Neural crest cell (in vitro differentiated cells): ENCODE measurements around the gene RETREG2. TPM values are rescaled to one million over a fixed set of nuclear protein-coding genes. Genes with fewer than 3 reads are reported as not detected.

Experiments
- DNase-seq: peaks from one replicate; pipeline ENCODE4 v3.0.0; 2021; ENCODE audit warnings: low read depth, mixed read lengths, low spot score
- H3K27ac Mint-ChIP-seq: one replicate; pipeline ENCODE4 v1.8.0; 2021; ENCODE audit warnings: mild to moderate bottlenecking, mixed read lengths; ENCODE audit not compliant: unreplicated experiment
- H3K27me3 Mint-ChIP-seq: 2 replicates; pipeline ENCODE4 v1.8.0; 2021; ENCODE audit warnings: low read depth, mild to moderate bottlenecking, mixed read lengths
- H3K36me3 Mint-ChIP-seq: 2 replicates; pipeline ENCODE4 v1.8.0; 2021; ENCODE audit warnings: low read depth, mild to moderate bottlenecking, mixed read lengths
- H3K4me1 Mint-ChIP-seq: 2 replicates; pipeline ENCODE4 v1.8.0; 2021; ENCODE audit warnings: mixed read lengths
- H3K4me3 Mint-ChIP-seq: one replicate; pipeline ENCODE4 v1.8.0; 2021; ENCODE audit warnings: mild to moderate bottlenecking, mixed read lengths
- H3K9me3 Mint-ChIP-seq: 2 replicates; pipeline ENCODE4 v1.8.0; 2021; ENCODE audit warnings: mixed read lengths
- CTCF ChIP-seq: fragments of 200-600 bp; sonication (generic); conservative IDR thresholded peaks from 2 replicates; pipeline ENCODE4 v1.5.0; 2021; ENCODE audit warnings: antibody characterized with exemption, mild to moderate bottlenecking
- total RNA-seq: library from RNA; stranded (reverse); gene quantifications from 2 replicates; pipeline ENCODE4 v1.2.1, GENCODE V29; 2021

Gene RETREG2
- total RNA-seq, 1 donor from 2014 or later: 86.0 TPM

DNA sequence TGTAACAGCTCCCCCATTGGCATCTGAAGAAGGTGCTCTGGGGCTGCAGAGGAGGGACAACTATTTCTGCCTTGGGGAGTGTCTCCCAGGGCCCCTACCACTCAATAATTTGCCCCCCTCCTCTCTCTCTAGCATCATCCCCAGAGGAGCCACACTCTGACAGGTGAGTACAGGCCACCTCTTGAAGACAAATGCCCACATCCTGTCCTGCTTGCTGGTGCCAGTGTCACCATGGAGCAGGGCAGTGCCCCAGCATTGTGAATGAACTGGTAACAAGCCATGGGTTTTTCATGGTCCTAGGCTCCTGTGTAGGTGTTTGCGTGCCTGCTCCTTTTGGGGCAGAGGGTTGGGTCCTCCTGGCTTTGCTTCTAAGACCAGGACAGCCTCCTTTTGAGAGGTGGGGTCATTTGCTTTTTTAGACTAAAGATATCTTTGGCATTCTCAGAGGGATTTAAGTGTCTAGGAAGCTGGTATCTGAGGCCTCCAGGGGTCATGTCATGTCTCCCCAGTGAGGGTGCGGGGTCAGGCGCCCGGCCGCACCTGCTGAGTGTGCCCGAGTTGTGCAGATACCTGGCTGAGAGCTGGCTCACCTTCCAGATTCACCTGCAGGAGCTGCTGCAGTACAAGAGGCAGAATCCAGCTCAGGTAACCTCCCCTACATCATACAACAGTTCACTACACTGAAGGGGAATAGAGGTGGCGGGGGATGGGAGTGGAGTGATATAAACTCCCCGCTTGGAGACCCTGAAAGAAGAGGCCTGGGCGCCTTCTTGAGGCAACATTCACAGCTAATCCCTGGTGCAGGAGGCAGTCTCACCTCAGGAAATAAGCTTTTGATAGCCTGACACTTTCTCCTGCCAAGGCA, 1.8 kb downstream of the RETREG2 start:
- H3K36me3 Mint-ChIP-seq: peaks cover 6% of the 10 kb centered on the region

GRCh38 chr2:219180961-219181360, 2.9 kb downstream of the RETREG2 start:
- Mint-ChIP-seq H3K9me3 (no peaks in the 10 kb centered on the region), H3K27ac (no peak overlapping the region), H3K4me3 (peak overlapping the region; percentile 89), H3K36me3 (peaks cover 6% of the 10 kb centered on the region), H3K4me1 (peaks cover 21% of the 10 kb centered on the region), H3K27me3 (no peaks in the 10 kb centered on the region)
- no peak for TF ChIP-seq CTCF
- no peak for DNase-seq

More for the DNA sequence above, 1.8 kb downstream of the RETREG2 start:
- TF ChIP-seq CTCF: no peak
- no peaks in the 10 kb centered on the region for H3K9me3 Mint-ChIP-seq
- no peaks in the 10 kb centered on the region for H3K27me3 Mint-ChIP-seq
- DNase-seq: no peak
- H3K27ac Mint-ChIP-seq: no peak overlapping the region
- peak overlapping the region; percentile 89 for H3K4me3 Mint-ChIP-seq
- peaks cover 27% of the 10 kb centered on the region for H3K4me1 Mint-ChIP-seq

- Mint-ChIP-seq H3K36me3 (peaks cover 6% of the 10 kb centered on the region), H3K27ac (no peak overlapping the region), H3K4me1 (peaks cover 19% of the 10 kb centered on the region), H3K27me3 (no peaks in the 10 kb centered on the region), H3K4me3 (peak overlapping the region; percentile 89), H3K9me3 (no peaks in the 10 kb centered on the region)
- TF ChIP-seq CTCF: no peak
- DNase-seq: no peak
Measured at GRCh38 chr2:219181531-219181930, 3.5 kb downstream of the RETREG2 start.

DNA sequence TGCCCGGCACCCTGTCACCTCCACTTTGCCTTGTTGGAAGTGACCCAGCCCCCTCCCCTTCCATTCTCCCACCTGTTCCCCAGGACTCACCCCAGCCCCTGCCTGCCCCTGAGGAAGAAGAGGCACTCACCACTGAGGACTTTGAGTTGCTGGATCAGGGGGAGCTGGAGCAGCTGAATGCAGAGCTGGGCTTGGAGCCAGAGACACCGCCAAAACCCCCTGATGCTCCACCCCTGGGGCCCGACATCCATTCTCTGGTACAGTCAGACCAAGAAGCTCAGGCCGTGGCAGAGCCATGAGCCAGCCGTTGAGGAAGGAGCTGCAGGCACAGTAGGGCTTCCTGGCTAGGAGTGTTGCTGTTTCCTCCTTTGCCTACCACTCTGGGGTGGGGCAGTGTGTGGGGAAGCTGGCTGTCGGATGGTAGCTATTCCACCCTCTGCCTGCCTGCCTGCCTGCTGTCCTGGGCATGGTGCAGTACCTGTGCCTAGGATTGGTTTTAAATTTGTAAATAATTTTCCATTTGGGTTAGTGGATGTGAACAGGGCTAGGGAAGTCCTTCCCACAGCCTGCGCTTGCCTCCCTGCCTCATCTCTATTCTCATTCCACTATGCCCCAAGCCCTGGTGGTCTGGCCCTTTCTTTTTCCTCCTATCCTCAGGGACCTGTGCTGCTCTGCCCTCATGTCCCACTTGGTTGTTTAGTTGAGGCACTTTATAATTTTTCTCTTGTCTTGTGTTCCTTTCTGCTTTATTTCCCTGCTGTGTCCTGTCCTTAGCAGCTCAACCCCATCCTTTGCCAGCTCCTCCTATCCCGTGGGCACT, 4.5 kb downstream of the RETREG2 start:
- Mint-ChIP-seq H3K27me3 (no peaks in the 10 kb centered on the region), H3K4me3 (peak overlapping the region; percentile 57), H3K4me1 (peaks cover 13% of the 10 kb centered on the region), H3K9me3 (no peaks in the 10 kb centered on the region), H3K36me3 (peaks cover 6% of the 10 kb centered on the region), H3K27ac (no peak overlapping the region)
- no peak for DNase-seq
- no peak for TF ChIP-seq CTCF

GRCh38 chr2:219183151-219183772, 5.2 kb downstream of the RETREG2 start:
- Mint-ChIP-seq H3K27ac (no peak overlapping the region), H3K4me1 (peaks cover 10% of the 10 kb centered on the region), H3K9me3 (no peaks in the 10 kb centered on the region), H3K4me3 (peak overlapping the region; percentile 57), H3K27me3 (no peaks in the 10 kb centered on the region), H3K36me3 (peaks cover 6% of the 10 kb centered on the region)
- TF ChIP-seq CTCF: no peak
- no peak for DNase-seq
